GM12878 (cell line): ENCODE data around the gene GOLIM4. TPM values are rescaled to one million over a fixed set of nuclear protein-coding genes. Genes with fewer than 3 reads are reported as not detected.

Experiments used
- ATAC-seq: fragments of 200-7000 bp; cut with Tn5 transposase; 3 replicates; pipeline ENCODE4 v1.9.1; 2020; ENCODE audit warnings: mild to moderate bottlenecking, moderate library complexity
- BruUV-seq: library from RNA; stranded (reverse); fragments of 400-500 nt; replicated peaks from 2 replicates; lab custom pipeline; 2021; lab: Mats Ljungman, UMichigan
- CTCF ChIA-PET: fragments of 300-600 bp; sonication (Branson Sonifier 250); formaldehyde crosslinking; extraction: SDS; loops from one replicate; lab custom pipeline; 2021; ENCODE audit warnings: inconsistent platforms; lab: Yijun Ruan, JAX
- POLR2A ChIA-PET: fragments of 350-600 bp; formaldehyde crosslinking; extraction: SDS; loops from one replicate; lab custom pipeline; 2021; ENCODE audit warnings: inconsistent platforms; lab: Charles Lee
- RAD21 ChIA-PET: fragments of 300-600 bp; sonication (Branson Sonifier 250); formaldehyde crosslinking; loops from one replicate; lab custom pipeline; 2023; ENCODE audit warnings: antibody characterized with exemption; ENCODE audit not compliant: unreplicated experiment; lab: Charles Lee
- SMC1A ChIA-PET: fragments of 300-600 bp; sonication (Branson Sonifier 250); formaldehyde crosslinking; loops from one replicate; lab custom pipeline; 2023; ENCODE audit not compliant: unreplicated experiment, uncharacterized antibody; lab: Charles Lee
- DNase-seq: peaks from one replicate; pipeline ENCODE4 v3.0.0-alpha.2; 2011; ENCODE audit warnings: low read depth, low spot score
- FAIRE-seq: peaks from 3 replicates; lab custom pipeline; 2011; peaks lifted over from hg19 to GRCh38; lab: Jason Lieb, UNC
- H2AFZ ChIP-seq: 2 replicates; pipeline ENCODE4 v1.6.0; 2011; ENCODE audit warnings: low read depth, low read length, control low read depth; ENCODE audit not compliant: control insufficient read depth
- H3K27ac ChIP-seq: 2 replicates; pipeline ENCODE4 v1.5.1; 2011; ENCODE audit warnings: control low read depth; ENCODE audit not compliant: control insufficient read depth, insufficient read depth
- H3K27me3 ChIP-seq, 2 experiments: replicated peaks in 1 of 2; 2 replicates each; pipeline versions ENCODE4 v1.6.0 to v1.6.1; 2011; ENCODE audit warnings: low read length in 1 of 2; ENCODE audit not compliant: control insufficient read depth in 2 of 2, insufficient read depth in 2 of 2
- H3K36me3 ChIP-seq, 2 experiments: 2 replicates each; pipeline ENCODE4 v1.5.1; 2011; ENCODE audit warnings: low read length in 1 of 2; ENCODE audit not compliant: control insufficient read depth in 2 of 2, insufficient read depth in 2 of 2
- H3K4me1 ChIP-seq: 2 replicates; pipeline ENCODE4 v1.6.1; 2011; ENCODE audit warnings: mild to moderate bottlenecking, low read length, moderate library complexity, mixed read lengths; ENCODE audit not compliant: control insufficient read depth, insufficient read depth
- H3K4me2 ChIP-seq: 2 replicates; pipeline ENCODE4 v1.6.0; 2011; ENCODE audit warnings: control low read depth; ENCODE audit not compliant: control insufficient read depth, insufficient read depth
- H3K4me3 ChIP-seq: fragments of 200-600 bp; sonication (generic); 2 replicates; pipeline ENCODE4 v1.5.1; 2016
- H3K79me2 ChIP-seq: 2 replicates; pipeline ENCODE4 v1.6.0; 2011; ENCODE audit warnings: low read length; ENCODE audit not compliant: control insufficient read depth, insufficient read depth
- H3K9ac ChIP-seq: 2 replicates; pipeline ENCODE4 v1.8.0; 2011; ENCODE audit warnings: low read length, control low read depth, mixed read lengths; ENCODE audit not compliant: control insufficient read depth, insufficient read depth
- H3K9me3 ChIP-seq: replicated peaks from 3 replicates; pipeline ENCODE4 v1.5.1; 2011; ENCODE audit warnings: mild to moderate bottlenecking, low read length; ENCODE audit not compliant: control insufficient read depth, insufficient read depth
- H4K20me1 ChIP-seq: 2 replicates; pipeline ENCODE4 v1.6.0; 2011; ENCODE audit not compliant: control insufficient read depth, insufficient read depth
- BCL11A ChIP-seq: IDR thresholded peaks from 2 replicates; pipeline ENCODE4 v1.6.1; 2011; ENCODE audit warnings: low read depth, low read length
- HDGF ChIP-seq: fragments of 450-650 bp; IDR thresholded peaks from 2 replicates; pipeline ENCODE4 v1.6.1; 2016; ENCODE audit warnings: antibody characterized with exemption
- JUNB ChIP-seq: IDR thresholded peaks from 2 replicates; pipeline ENCODE4 v1.6.1; 2016; ENCODE audit warnings: antibody characterized with exemption, mild to moderate bottlenecking
- MEF2B ChIP-seq: fragments of 450-650 bp; IDR thresholded peaks from 2 replicates; pipeline ENCODE4 v1.6.1; 2018; ENCODE audit warnings: mild to moderate bottlenecking, moderate library complexity; ENCODE audit not compliant: partially characterized antibody, poor library complexity, severe bottlenecking
- MYB ChIP-seq: fragments of 150-350 bp; IDR thresholded peaks from 2 replicates; pipeline ENCODE4 v1.6.1; 2014; ENCODE audit warnings: mild to moderate bottlenecking, low read depth, low read length, borderline replicate concordance
- NBN ChIP-seq: fragments of 450-650 bp; IDR thresholded peaks from 2 replicates; pipeline ENCODE4 v1.6.1; 2016
- NFXL1 ChIP-seq: fragments of 450-650 bp; IDR thresholded peaks from 2 replicates; pipeline ENCODE4 v1.6.1; 2017; ENCODE audit warnings: antibody characterized with exemption, mild to moderate bottlenecking, borderline replicate concordance
- PAX8 ChIP-seq: fragments of 450-650 bp; IDR thresholded peaks from 2 replicates; pipeline ENCODE4 v1.6.1; 2017; ENCODE audit warnings: mild to moderate bottlenecking, moderate library complexity
- POLR2AphosphoS2 ChIP-seq: IDR thresholded peaks from 2 replicates; pipeline ENCODE4 v1.6.1; 2011; ENCODE audit warnings: low read depth, mild to moderate bottlenecking, low read length, improper control_type of control experiment, moderate library complexity
- RELA ChIP-seq: fragments of 450-650 bp; IDR thresholded peaks from 2 replicates; pipeline ENCODE4 v1.8.0; 2014; ENCODE audit warnings: borderline replicate concordance; ENCODE audit not compliant: partially characterized antibody
- SIX5 ChIP-seq: IDR thresholded peaks from 2 replicates; pipeline ENCODE4 v1.6.1; 2011; ENCODE audit warnings: mild to moderate bottlenecking, low read depth, low read length, moderate library complexity; ENCODE audit not compliant: severe bottlenecking
- SMAD5 ChIP-seq: IDR thresholded peaks from 2 replicates; pipeline ENCODE4 v1.6.1; 2016; ENCODE audit warnings: antibody characterized with exemption, low read depth
- SP1 ChIP-seq: IDR thresholded peaks from one replicate; pipeline ENCODE4 v1.6.1; 2011; ENCODE audit warnings: low read depth, low read length
- TAF1 ChIP-seq: IDR thresholded peaks from 2 replicates; pipeline ENCODE4 v1.6.1; 2011; ENCODE audit warnings: mild to moderate bottlenecking, low read depth, low read length, borderline replicate concordance
- TARDBP ChIP-seq: IDR thresholded peaks from 2 replicates; pipeline ENCODE4 v1.6.1; 2016; ENCODE audit warnings: borderline replicate concordance
- TCF12 ChIP-seq: IDR thresholded peaks from 2 replicates; pipeline ENCODE4 v1.6.1; 2011; ENCODE audit warnings: low read depth, mild to moderate bottlenecking, low read length
- TCF3 ChIP-seq: IDR thresholded peaks from 2 replicates; pipeline ENCODE4 v1.6.1; 2012; ENCODE audit warnings: low read depth, mild to moderate bottlenecking, low read length, borderline replicate concordance; ENCODE audit not compliant: insufficient read depth
- WGBS: methylation state at CpG from one replicate; pipeline ENCODE4 v1.1.6; 2016; ENCODE audit warnings: low lambda C conversion rate; ENCODE audit not compliant: insufficient replicate concordance, insufficient coverage; ENCODE audit errors: missing lambda C conversion rate; 5-methylcytosine and 5-hydroxymethylcytosine counted together
- in situ Hi-C: fragments of 300-500 bp; cut with MboI; formaldehyde crosslinking; loops from 9 replicates; pipeline ENCODE4 v1.14.3; 2018; ENCODE audit warnings: mixed read lengths
- intact Hi-C: fragments of 100-400 bp; cut with micrococcal nuclease; formaldehyde crosslinking; loops from one replicate; pipeline ENCODE4 v1.14.2; 2022; ENCODE audit not compliant: unreplicated experiment
- polyA plus RNA-seq, 11 experiments: library from polyadenylated mRNA; depleted of rRNA in 4 of 11; unstranded in 6 of 11; stranded (reverse) in 5 of 11; fragments of >200 nt; fragmentation: Nextera tagmentation in 4 of 11; fragmentation: Illumina TruSeq in 1 of 11; extraction: Ambion mirVana in 4 of 11; extraction: Trizol in 1 of 11; gene quantifications; 1 replicate in 1 of 11; 2 replicates in 10 of 11; pipeline versions ENCODE4 v1.2.1 to v1.2.3, GENCODE V29; 2011 to 2016; ENCODE audit warnings: inconsistent platforms in 2 of 11, missing spikeins in 2 of 11, low read depth in 1 of 11
- total RNA-seq, 4 experiments: library from RNA; depleted of rRNA in 3 of 4; stranded (reverse); fragments of >200 nt in 3 of 4; fragmentation: Illumina TruSeq in 1 of 4; extraction: Trizol in 1 of 4; gene quantifications; 2 replicates each; pipeline versions ENCODE4 v1.2.1 to v1.2.3, GENCODE V29; 2013 to 2021
- TF ChIP-seq, protein P1 (sequence below): fragments of 450-650 bp; IDR thresholded peaks from 2 replicates; pipeline ENCODE4 v1.6.1; 2017; ENCODE audit warnings: mild to moderate bottlenecking

The GOLIM4 gene
- total and polyA plus RNA-seq, 10 of the 15 experiments (the other 5 are each of a cell fraction or from before 2014, with no cell fraction given), result 11.1 to 32.4 (median 19.3) TPM

DNA sequence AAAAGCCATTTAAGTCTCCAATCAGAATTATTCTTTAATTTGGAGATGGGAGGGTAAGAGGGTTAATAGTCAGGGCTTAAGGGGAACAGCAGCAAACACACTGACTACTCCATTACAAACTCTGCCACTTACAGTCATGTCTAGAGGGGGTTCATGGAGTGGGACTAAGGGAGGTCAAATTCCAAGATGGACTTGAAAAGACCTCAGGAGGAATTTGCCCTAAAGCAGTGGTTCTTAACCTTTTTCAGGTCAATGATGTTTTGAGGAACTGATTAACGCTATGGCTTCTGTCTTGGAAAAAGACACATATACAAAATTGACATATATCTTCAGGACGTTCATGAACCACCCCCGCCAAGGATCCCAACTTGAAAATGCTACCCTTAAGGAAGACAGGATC, 13.9 kb downstream of the GOLIM4 start:
- no peak for FAIRE-seq
- no peaks in the 10 kb centered on the region for H3K27me3 ChIP-seq
- in situ Hi-C loops, result no loop called here
- intact Hi-C loops, result no loop called here
- no peaks in the 10 kb centered on the region; the same call in 1 of the 3 replicates for H3K9me3 ChIP-seq
- H3K36me3 ChIP-seq, result 0 out of 4 replicates have a peak, but pooled peaks cover 0 to 2% of the 10 kb centered on the region in 2 experiments
- WGBS, result 100% methylated on average over 3 of the region's 3 CpGs
- no peaks in the 10 kb centered on the region for H4K20me1 ChIP-seq
- no TSS peak for BruUV-seq
- ChIA-PET RAD21 (no interaction called here), SMC1A (interaction anchor here (1.5 to 2.2 kb wide), 3 partner anchors 20 to 30 kb away, joined by 4 to 9 read pairs (median 4); no protein-coding TSS in a partner anchor), CTCF (interaction anchor here (1.0 kb wide), 1 partner anchor 29 kb away, joined by 4 read pairs; no protein-coding TSS in a partner anchor), POLR2A (interaction anchor here (1.1 to 1.6 kb wide), 2 partner anchors 9 to 20 kb away, joined by 3 to 4 read pairs; no protein-coding TSS in a partner anchor)
- no peak overlapping the region for H3K9ac ChIP-seq
- no peak overlapping the region for H3K4me3 ChIP-seq
- ATAC-seq, result no peak
- TF ChIP-seq POLR2AphosphoS2 (no peak), SMAD5 (no peak), TAF1 (no peak), SIX5 (no peak), SP1 (no peak), RELA (no peak), TCF3 (no peak), MYB (no peak), TARDBP (no peak), MEF2B (no peak), BCL11A (no peak), JUNB (no peak), HDGF (no peak), NBN (no peak), PAX8 (no peak), TCF12 (no peak), NFXL1 (no peak)
- TF ChIP-seq, protein P1, sequence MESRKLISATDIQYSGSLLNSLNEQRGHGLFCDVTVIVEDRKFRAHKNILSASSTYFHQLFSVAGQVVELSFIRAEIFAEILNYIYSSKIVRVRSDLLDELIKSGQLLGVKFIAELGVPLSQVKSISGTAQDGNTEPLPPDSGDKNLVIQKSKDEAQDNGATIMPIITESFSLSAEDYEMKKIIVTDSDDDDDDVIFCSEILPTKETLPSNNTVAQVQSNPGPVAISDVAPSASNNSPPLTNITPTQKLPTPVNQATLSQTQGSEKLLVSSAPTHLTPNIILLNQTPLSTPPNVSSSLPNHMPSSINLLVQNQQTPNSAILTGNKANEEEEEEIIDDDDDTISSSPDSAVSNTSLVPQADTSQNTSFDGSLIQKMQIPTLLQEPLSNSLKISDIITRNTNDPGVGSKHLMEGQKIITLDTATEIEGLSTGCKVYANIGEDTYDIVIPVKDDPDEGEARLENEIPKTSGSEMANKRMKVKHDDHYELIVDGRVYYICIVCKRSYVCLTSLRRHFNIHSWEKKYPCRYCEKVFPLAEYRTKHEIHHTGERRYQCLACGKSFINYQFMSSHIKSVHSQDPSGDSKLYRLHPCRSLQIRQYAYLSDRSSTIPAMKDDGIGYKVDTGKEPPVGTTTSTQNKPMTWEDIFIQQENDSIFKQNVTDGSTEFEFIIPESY, result no peak
- peaks cover 15% of the 10 kb centered on the region for H3K4me1 ChIP-seq
- no peak overlapping the region for H2AFZ ChIP-seq
- no peak overlapping the region for H3K27ac ChIP-seq
- H3K4me2 ChIP-seq, result no peak overlapping the region
- peaks cover 45% of the 10 kb centered on the region for H3K79me2 ChIP-seq
- DNase-seq, result no peak
